GM12874 (cell line): ENCODE data around the gene GPS1.

Experiments
- TF ChIP-seq, protein P1 (sequence below): IDR thresholded peaks from 2 replicates; pipeline ENCODE4 v1.5.1; 2011; ENCODE audit warnings: low read depth, mild to moderate bottlenecking, control low read depth, low read length, moderate library complexity; ENCODE audit not compliant: insufficient read depth

The GPS1 gene

DNA sequence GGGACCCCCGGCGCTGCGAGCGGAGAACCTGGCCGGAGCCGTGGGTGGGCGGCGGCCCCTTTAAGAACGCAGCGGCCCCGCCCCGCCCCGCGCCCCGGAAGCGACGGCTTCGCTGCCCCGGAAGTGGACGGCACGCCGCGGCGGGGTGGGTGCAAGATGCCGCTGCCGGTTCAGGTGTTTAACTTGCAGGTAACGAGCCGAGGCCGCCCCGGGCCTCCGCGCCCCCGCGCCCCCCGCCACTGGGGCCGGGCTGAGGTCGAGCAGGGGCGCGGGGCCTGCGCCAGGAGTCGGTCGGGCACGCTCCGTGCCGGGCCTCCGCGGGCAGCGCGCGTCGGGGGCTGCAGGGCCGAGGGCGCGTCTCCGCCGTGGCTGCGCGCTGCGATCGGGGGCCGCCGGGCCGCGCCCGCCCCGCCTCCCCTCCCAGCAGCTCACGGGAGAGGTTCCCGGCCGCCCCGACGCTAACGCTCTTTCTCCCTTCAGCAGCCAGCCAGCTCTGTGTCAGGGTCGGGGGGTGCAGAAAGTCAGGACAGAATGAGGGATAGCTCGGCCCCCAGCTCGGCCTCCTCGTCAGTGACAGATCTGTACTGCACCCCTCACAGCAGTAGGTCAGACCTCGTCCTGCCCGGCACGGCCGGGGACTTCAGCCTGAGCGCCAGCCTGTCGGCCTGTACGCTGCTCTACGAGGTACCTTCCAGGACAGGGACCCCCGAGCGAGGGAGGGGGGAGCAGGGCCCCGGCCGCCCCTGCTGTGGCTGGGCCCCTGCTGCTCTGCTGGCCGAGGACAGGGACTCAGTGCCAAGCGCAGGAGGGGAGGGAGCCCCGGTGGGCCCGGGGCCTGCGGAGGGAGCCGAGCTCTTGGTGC is at the start of gene GPS1, which contains the start of gene RFNG:
GPS1 (plus strand) TSS at position 123 of the 862 bp plus-strand sequence; CDS start at position 157, 34 bp downstream.
RFNG (minus strand) TSS at position 36 of the 862 bp plus-strand sequence. CDS start 45 bp downstream, outside the sequence.
- TF ChIP-seq, protein P1, sequence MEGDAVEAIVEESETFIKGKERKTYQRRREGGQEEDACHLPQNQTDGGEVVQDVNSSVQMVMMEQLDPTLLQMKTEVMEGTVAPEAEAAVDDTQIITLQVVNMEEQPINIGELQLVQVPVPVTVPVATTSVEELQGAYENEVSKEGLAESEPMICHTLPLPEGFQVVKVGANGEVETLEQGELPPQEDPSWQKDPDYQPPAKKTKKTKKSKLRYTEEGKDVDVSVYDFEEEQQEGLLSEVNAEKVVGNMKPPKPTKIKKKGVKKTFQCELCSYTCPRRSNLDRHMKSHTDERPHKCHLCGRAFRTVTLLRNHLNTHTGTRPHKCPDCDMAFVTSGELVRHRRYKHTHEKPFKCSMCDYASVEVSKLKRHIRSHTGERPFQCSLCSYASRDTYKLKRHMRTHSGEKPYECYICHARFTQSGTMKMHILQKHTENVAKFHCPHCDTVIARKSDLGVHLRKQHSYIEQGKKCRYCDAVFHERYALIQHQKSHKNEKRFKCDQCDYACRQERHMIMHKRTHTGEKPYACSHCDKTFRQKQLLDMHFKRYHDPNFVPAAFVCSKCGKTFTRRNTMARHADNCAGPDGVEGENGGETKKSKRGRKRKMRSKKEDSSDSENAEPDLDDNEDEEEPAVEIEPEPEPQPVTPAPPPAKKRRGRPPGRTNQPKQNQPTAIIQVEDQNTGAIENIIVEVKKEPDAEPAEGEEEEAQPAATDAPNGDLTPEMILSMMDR, result no peak

DNA sequence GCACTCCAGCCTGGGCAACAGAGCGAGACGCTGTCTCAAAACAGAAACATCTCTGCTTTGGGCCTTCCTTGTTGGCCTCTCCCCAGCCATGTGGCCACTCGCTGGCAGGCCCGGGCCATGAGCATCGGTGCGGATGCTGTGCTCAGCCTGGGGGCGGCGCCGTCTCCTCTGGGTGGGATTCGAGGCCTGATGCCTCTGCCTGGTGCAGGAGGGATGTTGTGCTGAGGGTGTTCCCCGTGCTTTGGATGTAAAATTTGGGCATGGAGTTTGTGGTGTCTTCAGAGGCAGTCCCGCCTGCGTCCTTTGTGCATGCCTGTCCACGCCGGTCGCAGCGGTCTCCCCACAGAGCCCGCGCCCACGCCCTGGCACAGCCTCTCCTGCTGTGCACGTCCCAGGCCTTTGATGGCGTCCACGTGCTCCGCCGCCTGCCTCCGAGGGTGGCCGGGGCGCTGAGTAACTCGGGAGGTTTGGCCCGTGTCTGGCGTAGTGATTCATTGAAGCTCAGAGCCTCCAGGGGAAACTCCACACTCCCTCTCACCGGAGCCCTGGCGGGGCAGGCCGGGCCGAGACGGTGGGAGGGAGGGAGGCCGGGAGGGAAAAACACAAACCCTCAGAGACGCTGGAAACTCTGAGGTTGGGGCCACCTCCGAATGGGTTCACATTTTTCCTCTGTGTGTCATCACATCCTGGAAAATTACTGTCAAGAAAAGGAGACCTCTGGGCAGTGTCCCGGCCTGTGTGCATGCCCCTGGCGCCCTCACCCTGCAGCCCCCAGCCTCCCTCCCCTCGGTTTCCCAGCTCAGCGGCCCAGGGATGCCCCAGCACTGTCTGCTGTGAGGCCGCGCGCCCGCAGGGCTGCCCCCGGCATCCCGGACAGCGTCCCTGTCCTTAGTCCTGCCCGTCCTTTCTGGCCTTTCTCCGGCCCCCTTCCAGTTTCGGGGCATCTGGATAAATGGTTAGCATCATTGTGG is 48.0 kb upstream of the GPS1 start:
- TF ChIP-seq, protein P1, result no peak

DNA sequence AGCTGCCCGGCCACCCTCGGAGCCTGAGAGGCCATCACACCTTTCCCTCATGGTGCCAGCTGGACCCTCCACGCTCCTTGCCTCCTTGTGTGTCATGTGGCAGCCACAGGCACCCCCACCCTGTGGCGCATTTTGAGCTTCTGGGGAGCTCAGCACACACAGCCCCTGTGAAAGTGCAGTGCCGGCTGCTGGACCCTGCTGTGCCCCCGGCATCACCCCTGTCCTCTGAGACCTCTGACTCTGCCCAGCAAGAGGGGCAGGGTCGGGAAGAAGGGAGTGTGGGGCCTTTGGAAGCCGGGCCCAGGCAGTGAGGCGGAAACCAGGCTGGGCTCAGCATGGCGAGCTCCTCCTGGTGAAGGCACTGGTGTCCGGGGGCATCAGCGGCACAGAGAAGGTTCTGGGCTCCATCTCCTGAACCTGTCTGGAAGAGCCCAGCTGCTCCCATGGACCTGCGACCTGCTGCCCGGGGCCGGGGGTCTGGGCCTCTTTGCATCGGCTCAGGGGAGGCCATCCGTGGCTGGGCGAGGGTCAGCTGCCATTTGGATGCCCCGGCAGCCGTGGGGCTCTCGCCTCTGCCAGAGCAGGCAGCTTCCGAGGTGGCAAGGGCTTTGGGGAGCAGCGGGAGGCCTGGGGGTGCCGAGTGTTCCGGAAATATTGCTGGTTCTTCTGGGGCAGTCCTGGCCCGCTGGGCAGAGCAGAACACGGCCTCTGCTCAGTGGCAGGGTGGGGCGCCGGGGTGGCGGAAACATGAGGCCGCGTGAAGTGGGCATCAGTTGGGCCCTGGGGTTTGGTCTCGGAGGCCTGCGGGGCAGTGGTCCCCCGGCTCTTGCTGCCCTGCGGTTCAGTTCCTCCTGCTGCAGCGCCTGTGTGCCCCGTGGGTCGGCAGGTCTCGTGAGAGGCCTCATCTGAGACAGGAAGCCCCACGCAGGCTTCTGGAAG is 46.9 kb upstream of the GPS1 start:
- TF ChIP-seq, protein P1, result no peak

DNA sequence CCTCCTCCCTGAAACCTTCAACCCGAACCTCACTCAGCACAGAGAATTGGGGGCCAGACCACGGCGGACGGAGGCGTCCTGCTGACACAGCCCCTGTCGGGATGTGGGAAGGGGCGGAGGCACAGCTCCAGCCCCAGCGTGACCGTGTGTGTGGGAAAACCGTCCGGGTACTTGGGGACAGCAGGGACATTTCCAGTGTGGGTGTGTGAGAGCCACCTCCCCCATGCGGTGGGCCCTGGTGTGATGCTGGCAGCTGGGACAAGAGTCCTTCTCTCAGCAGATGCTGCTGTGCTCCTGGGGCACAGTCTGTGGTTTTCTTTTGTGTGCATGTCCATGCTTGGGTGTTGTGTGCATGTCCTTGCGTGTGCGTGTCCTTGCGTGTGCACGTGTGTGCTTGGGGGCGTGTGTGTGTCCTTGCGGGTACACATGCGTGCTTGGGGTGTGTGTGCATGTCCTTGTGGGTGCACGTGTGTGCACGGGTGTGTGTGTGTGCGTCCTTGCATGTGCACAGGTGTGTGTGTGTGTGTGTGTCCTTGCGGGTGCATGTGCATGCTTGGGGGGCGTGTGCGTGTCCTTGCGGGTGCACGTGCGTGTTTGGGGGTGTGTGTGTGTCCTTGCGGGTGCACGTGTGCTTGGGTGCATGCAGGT is 45.9 kb upstream of the GPS1 start:
- TF ChIP-seq, protein P1, result no peak

DNA sequence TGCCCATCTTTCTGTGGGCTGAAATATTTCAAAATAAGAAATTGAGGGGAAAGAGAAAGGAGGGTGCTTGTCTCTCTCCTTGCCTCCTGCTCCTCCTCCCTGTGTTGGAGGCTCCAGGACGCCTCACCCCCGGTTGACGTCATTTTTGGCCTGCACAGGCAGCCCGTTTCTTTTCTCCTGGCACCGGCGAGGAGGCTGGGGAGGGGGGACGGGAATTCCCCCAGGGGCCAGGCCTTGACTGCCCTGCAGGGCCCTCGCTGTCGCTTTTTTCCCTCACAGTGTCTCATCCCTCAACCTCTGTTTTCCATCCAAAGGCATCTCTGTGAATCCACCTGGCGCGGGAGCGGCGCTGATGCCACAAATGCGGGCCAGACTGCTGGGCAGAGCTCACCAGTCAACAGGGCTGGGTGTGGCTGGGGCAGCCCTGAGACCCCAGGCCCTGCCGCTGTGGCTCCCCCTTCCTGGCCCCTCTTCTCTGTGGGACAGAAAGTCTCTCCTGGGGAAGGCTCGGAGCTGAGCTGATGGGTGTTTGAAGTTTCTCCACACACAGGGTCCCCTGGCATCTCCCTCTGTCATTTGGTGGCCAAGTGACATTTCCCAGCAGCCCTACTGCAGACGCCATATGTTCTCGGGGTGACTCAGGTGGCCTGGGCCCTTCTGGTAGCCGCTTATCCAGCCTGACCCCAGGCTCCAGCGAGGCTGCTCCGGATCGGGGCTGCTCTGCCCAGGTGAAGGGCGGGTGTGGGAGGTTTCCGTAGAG is 45.0 kb upstream of the GPS1 start:
- TF ChIP-seq, protein P1, result no peak

DNA sequence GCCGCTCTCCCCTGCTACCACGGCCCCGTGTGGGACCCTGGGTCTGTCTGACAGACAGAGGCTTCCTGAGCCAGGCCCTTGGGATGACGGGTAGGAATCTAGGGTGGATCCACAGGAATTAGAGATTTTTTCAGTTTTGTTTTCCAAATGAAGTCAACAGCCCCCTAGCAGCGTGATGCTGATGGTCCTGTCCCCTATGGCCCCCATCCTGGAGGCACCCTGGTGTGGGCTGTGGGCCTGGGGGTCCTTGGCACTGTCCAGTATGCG is 44.5 kb upstream of the GPS1 start:
- TF ChIP-seq, protein P1, result no peak
